Progenitor cell of endocrine pancreas (in vitro differentiated cells): Measurements from ENCODE around the gene MAGI3. TPM values are rescaled to one million over a fixed set of nuclear protein-coding genes. Genes with fewer than 3 reads are reported as not detected.

Source experiments
- DNase-seq: peaks from one replicate; pipeline ENCODE4 v3.0.0; 2021; ENCODE audit warnings: low spot score; ENCODE audit not compliant: unreplicated experiment
- H3K27ac Mint-ChIP-seq: 2 replicates; pipeline ENCODE4 v1.8.0; 2021; ENCODE audit warnings: mild to moderate bottlenecking, moderate library complexity, mixed read lengths
- H3K27me3 Mint-ChIP-seq: 2 replicates; pipeline ENCODE4 v1.8.0; 2021; ENCODE audit warnings: mixed read lengths
- H3K36me3 Mint-ChIP-seq: 2 replicates; pipeline ENCODE4 v1.8.0; 2022; ENCODE audit warnings: mixed read lengths; ENCODE audit not compliant: insufficient read depth
- H3K4me1 Mint-ChIP-seq: 2 replicates; pipeline ENCODE4 v1.8.0; 2021; ENCODE audit warnings: low read depth, mixed read lengths
- H3K4me3 Mint-ChIP-seq: 2 replicates; pipeline ENCODE4 v1.8.0; 2021; ENCODE audit warnings: low read depth, mild to moderate bottlenecking, moderate library complexity, mixed read lengths
- H3K9me3 Mint-ChIP-seq: 2 replicates; pipeline ENCODE4 v1.8.0; 2021; ENCODE audit warnings: low read depth, mixed read lengths
- CTCF ChIP-seq: fragments of 200-600 bp; sonication (generic); IDR thresholded peaks from one replicate; pipeline ENCODE4 v1.5.0; 2021; ENCODE audit warnings: antibody characterized with exemption, mild to moderate bottlenecking; ENCODE audit not compliant: unreplicated experiment
- total RNA-seq: library from RNA; stranded (reverse); gene quantifications from 2 replicates; pipeline ENCODE4 v1.2.1, GENCODE V29; 2021

The MAGI3 gene
- total RNA-seq, 1 donor from 2014 or later = 23.7 TPM

GRCh38 chr1:113422315-113423068 is 32.2 kb downstream of the MAGI3 start:
- peaks cover 21% of the 10 kb centered on the region for H3K36me3 Mint-ChIP-seq
- no peak overlapping the region for H3K4me3 Mint-ChIP-seq
- no peaks in the 10 kb centered on the region for H3K4me1 Mint-ChIP-seq
- peaks cover 21% of the 10 kb centered on the region for H3K9me3 Mint-ChIP-seq
- no peak for TF ChIP-seq CTCF
- no peaks in the 10 kb centered on the region for H3K27me3 Mint-ChIP-seq
- no peak for DNase-seq
- no peak overlapping the region for H3K27ac Mint-ChIP-seq

GRCh38 chr1:113423826-113424225 is 33.5 kb downstream of the MAGI3 start:
- TF ChIP-seq CTCF = no peak

GRCh38 chr1:113429461-113430153 is 39.3 kb downstream of the MAGI3 start:
- H3K27ac Mint-ChIP-seq = no peak overlapping the region
- peaks cover 10% of the 10 kb centered on the region for H3K4me1 Mint-ChIP-seq
- peaks cover 7% of the 10 kb centered on the region for H3K36me3 Mint-ChIP-seq
- H3K4me3 Mint-ChIP-seq = no peak overlapping the region
- no peak for DNase-seq
- H3K9me3 Mint-ChIP-seq = peaks cover 5% of the 10 kb centered on the region
- no peaks in the 10 kb centered on the region for H3K27me3 Mint-ChIP-seq
- TF ChIP-seq CTCF = no peak

More at GRCh38 chr1:113423826-113424225, 33.5 kb downstream of the MAGI3 start:
- no peak overlapping the region for H3K4me3 Mint-ChIP-seq
- peaks cover 21% of the 10 kb centered on the region for H3K9me3 Mint-ChIP-seq
- peaks cover 21% of the 10 kb centered on the region for H3K36me3 Mint-ChIP-seq
- H3K27ac Mint-ChIP-seq = no peak overlapping the region
- H3K27me3 Mint-ChIP-seq = no peaks in the 10 kb centered on the region
- no peak for DNase-seq
- no peaks in the 10 kb centered on the region for H3K4me1 Mint-ChIP-seq

- Mint-ChIP-seq H3K4me3 (no peak overlapping the region), H3K9me3 (no peaks in the 10 kb centered on the region), H3K4me1 (peaks cover 18% of the 10 kb centered on the region), H3K36me3 (no peaks in the 10 kb centered on the region), H3K27me3 (no peaks in the 10 kb centered on the region), H3K27ac (no peak overlapping the region)
- DNase-seq = no peak
- TF ChIP-seq CTCF = no peak
Measured at GRCh38 chr1:113433184-113433583, 42.9 kb downstream of the MAGI3 start.

- H3K27ac Mint-ChIP-seq = peak overlapping the region; percentile 45
Measured at GRCh38 chr1:113434081-113434873, 44.0 kb downstream of the MAGI3 start.

More at GRCh38 chr1:113434081-113434873, 44.0 kb downstream of the MAGI3 start:
- Mint-ChIP-seq H3K4me3 (no peak overlapping the region), H3K27me3 (no peaks in the 10 kb centered on the region), H3K9me3 (no peaks in the 10 kb centered on the region), H3K36me3 (no peaks in the 10 kb centered on the region), H3K4me1 (peaks cover 27% of the 10 kb centered on the region)
- no peak for TF ChIP-seq CTCF
- DNase-seq = no peak
